GM23248 (cell line): ENCODE results near the gene GJD4.

Experiments used
- EZH2 ChIP-seq: fragments of 200-600 bp; sonication (generic); IDR thresholded peaks from 2 replicates; pipeline ENCODE4 v1.6.1; 2018; ENCODE audit warnings: antibody characterized with exemption, mild to moderate bottlenecking; ENCODE audit not compliant: insufficient read depth, poor library complexity, severe bottlenecking
- EZH2phosphoT487 ChIP-seq: fragments of 200-600 bp; sonication (generic); IDR thresholded peaks from 2 replicates; pipeline ENCODE4 v1.6.1; 2018; ENCODE audit warnings: antibody characterized with exemption, moderate library complexity, mild to moderate bottlenecking, low read depth; ENCODE audit not compliant: insufficient read depth

- TF ChIP-seq EZH2 = no peak
- no peak for TF ChIP-seq EZH2phosphoT487
These were observed 31.3 kb upstream of the GJD4 start for GRCh38 chr10:35573796-35574195.
